GM23248 (cell line): ENCODE data around the gene ZNF462.

Experiments
- EZH2 ChIP-seq: fragments of 200-600 bp; sonication (generic); IDR thresholded peaks from 2 replicates; pipeline ENCODE4 v1.6.1; 2018; ENCODE audit warnings: antibody characterized with exemption, mild to moderate bottlenecking; ENCODE audit not compliant: insufficient read depth, poor library complexity, severe bottlenecking
- EZH2phosphoT487 ChIP-seq: fragments of 200-600 bp; sonication (generic); IDR thresholded peaks from 2 replicates; pipeline ENCODE4 v1.6.1; 2018; ENCODE audit warnings: antibody characterized with exemption, moderate library complexity, mild to moderate bottlenecking, low read depth; ENCODE audit not compliant: insufficient read depth

DNA sequence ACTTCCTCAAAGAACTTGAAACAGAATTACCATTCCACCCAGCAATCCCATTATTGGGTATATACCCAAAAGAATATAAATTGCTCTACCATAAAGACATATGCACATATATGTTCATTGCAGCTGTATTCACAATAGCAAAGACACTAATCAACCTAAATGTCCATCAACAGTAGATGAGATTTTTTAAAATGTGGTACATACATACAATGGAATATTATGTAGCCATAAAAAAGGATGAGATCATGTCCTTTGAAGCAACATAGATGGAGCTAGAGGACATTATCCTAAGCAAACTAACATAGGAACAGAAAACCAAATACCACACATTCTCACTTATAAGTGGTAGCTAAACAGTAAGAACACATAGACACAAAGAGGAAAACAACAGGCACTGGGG, 28.1 kb upstream of the ZNF462 start:
- TF ChIP-seq EZH2: no peak
- TF ChIP-seq EZH2phosphoT487: no peak
